GM12878 (cell line): ENCODE data around the gene SEMA4D. TPM values are rescaled to one million over a fixed set of nuclear protein-coding genes. Genes with fewer than 3 reads are reported as not detected.

Experiments used
- ATAC-seq: fragments of 200-7000 bp; cut with Tn5 transposase; 3 replicates; pipeline ENCODE4 v1.9.1; 2020; ENCODE audit warnings: mild to moderate bottlenecking, moderate library complexity
- BruUV-seq: library from RNA; stranded (reverse); fragments of 400-500 nt; replicated peaks from 2 replicates; lab custom pipeline; 2021; lab: Mats Ljungman, UMichigan
- CTCF ChIA-PET: fragments of 300-600 bp; sonication (Branson Sonifier 250); formaldehyde crosslinking; extraction: SDS; loops from one replicate; lab custom pipeline; 2021; ENCODE audit warnings: inconsistent platforms; lab: Yijun Ruan, JAX
- POLR2A ChIA-PET: fragments of 350-600 bp; formaldehyde crosslinking; extraction: SDS; loops from one replicate; lab custom pipeline; 2021; ENCODE audit warnings: inconsistent platforms; lab: Charles Lee
- RAD21 ChIA-PET: fragments of 300-600 bp; sonication (Branson Sonifier 250); formaldehyde crosslinking; loops from one replicate; lab custom pipeline; 2023; ENCODE audit warnings: antibody characterized with exemption; ENCODE audit not compliant: unreplicated experiment; lab: Charles Lee
- SMC1A ChIA-PET: fragments of 300-600 bp; sonication (Branson Sonifier 250); formaldehyde crosslinking; loops from one replicate; lab custom pipeline; 2023; ENCODE audit not compliant: unreplicated experiment, uncharacterized antibody; lab: Charles Lee
- DNase-seq: peaks from one replicate; pipeline ENCODE4 v3.0.0-alpha.2; 2011; ENCODE audit warnings: low read depth, low spot score
- FAIRE-seq: peaks from 3 replicates; lab custom pipeline; 2011; peaks lifted over from hg19 to GRCh38; lab: Jason Lieb, UNC
- H2AFZ ChIP-seq: 2 replicates; pipeline ENCODE4 v1.6.0; 2011; ENCODE audit warnings: low read depth, low read length, control low read depth; ENCODE audit not compliant: control insufficient read depth
- H3K27ac ChIP-seq: 2 replicates; pipeline ENCODE4 v1.5.1; 2011; ENCODE audit warnings: control low read depth; ENCODE audit not compliant: control insufficient read depth, insufficient read depth
- H3K27me3 ChIP-seq, 2 experiments: replicated peaks in 1 of 2; 2 replicates each; pipeline versions ENCODE4 v1.6.0 to v1.6.1; 2011; ENCODE audit warnings: low read length in 1 of 2; ENCODE audit not compliant: control insufficient read depth in 2 of 2, insufficient read depth in 2 of 2
- H3K36me3 ChIP-seq, 2 experiments: 2 replicates each; pipeline ENCODE4 v1.5.1; 2011; ENCODE audit warnings: low read length in 1 of 2; ENCODE audit not compliant: control insufficient read depth in 2 of 2, insufficient read depth in 2 of 2
- H3K4me1 ChIP-seq: 2 replicates; pipeline ENCODE4 v1.6.1; 2011; ENCODE audit warnings: mild to moderate bottlenecking, low read length, moderate library complexity, mixed read lengths; ENCODE audit not compliant: control insufficient read depth, insufficient read depth
- H3K4me2 ChIP-seq: 2 replicates; pipeline ENCODE4 v1.6.0; 2011; ENCODE audit warnings: control low read depth; ENCODE audit not compliant: control insufficient read depth, insufficient read depth
- H3K4me3 ChIP-seq: fragments of 200-600 bp; sonication (generic); 2 replicates; pipeline ENCODE4 v1.5.1; 2016
- H3K79me2 ChIP-seq: 2 replicates; pipeline ENCODE4 v1.6.0; 2011; ENCODE audit warnings: low read length; ENCODE audit not compliant: control insufficient read depth, insufficient read depth
- H3K9ac ChIP-seq: 2 replicates; pipeline ENCODE4 v1.8.0; 2011; ENCODE audit warnings: low read length, control low read depth, mixed read lengths; ENCODE audit not compliant: control insufficient read depth, insufficient read depth
- H3K9me3 ChIP-seq: replicated peaks from 3 replicates; pipeline ENCODE4 v1.5.1; 2011; ENCODE audit warnings: mild to moderate bottlenecking, low read length; ENCODE audit not compliant: control insufficient read depth, insufficient read depth
- H4K20me1 ChIP-seq: 2 replicates; pipeline ENCODE4 v1.6.0; 2011; ENCODE audit not compliant: control insufficient read depth, insufficient read depth
- BRCA1 ChIP-seq: IDR thresholded peaks from 2 replicates; pipeline ENCODE4 v1.6.1; 2011; ENCODE audit warnings: low read depth, low read length, improper control_type of control experiment
- DPF2 ChIP-seq: fragments of 450-650 bp; IDR thresholded peaks from 2 replicates; pipeline ENCODE4 v1.6.1; 2017; ENCODE audit warnings: mild to moderate bottlenecking
- E2F4 ChIP-seq: IDR thresholded peaks from 2 replicates; pipeline ENCODE4 v1.6.1; 2012; ENCODE audit warnings: low read depth, low read length, improper control_type of control experiment
- FOS ChIP-seq: IDR thresholded peaks from 3 replicates; pipeline ENCODE4 v1.6.1; 2011; ENCODE audit warnings: borderline replicate concordance; ENCODE audit not compliant: insufficient read length; ENCODE audit errors: extremely low read depth
- HDAC2 ChIP-seq: fragments of 200-600 bp; sonication (generic); IDR thresholded peaks from 2 replicates; pipeline ENCODE4 v1.6.1; 2017
- MYC ChIP-seq: IDR thresholded peaks from 2 replicates; pipeline ENCODE4 v1.6.1; 2011; ENCODE audit warnings: mild to moderate bottlenecking, low read length, moderate library complexity, inconsistent platforms; ENCODE audit not compliant: insufficient read depth, insufficient replicate concordance, insufficient read length, severe bottlenecking
- PKNOX1 ChIP-seq: fragments of 450-650 bp; IDR thresholded peaks from 2 replicates; pipeline ENCODE4 v1.6.1; 2016; ENCODE audit warnings: mild to moderate bottlenecking
- POLR2AphosphoS2 ChIP-seq: IDR thresholded peaks from 2 replicates; pipeline ENCODE4 v1.6.1; 2011; ENCODE audit warnings: low read depth, mild to moderate bottlenecking, low read length, improper control_type of control experiment, moderate library complexity
- RAD51 ChIP-seq: fragments of 450-650 bp; IDR thresholded peaks from 2 replicates; pipeline ENCODE4 v1.6.1; 2016; ENCODE audit warnings: moderate library complexity, mild to moderate bottlenecking, inconsistent platforms
- RBBP5 ChIP-seq: fragments of 200-600 bp; sonication (generic); conservative IDR thresholded peaks from 2 replicates; pipeline ENCODE4 v1.6.1; 2016
- SIX5 ChIP-seq: IDR thresholded peaks from 2 replicates; pipeline ENCODE4 v1.6.1; 2011; ENCODE audit warnings: mild to moderate bottlenecking, low read depth, low read length, moderate library complexity; ENCODE audit not compliant: severe bottlenecking
- SMC3 ChIP-seq: IDR thresholded peaks from 2 replicates; pipeline ENCODE4 v1.6.1; 2011; ENCODE audit warnings: low read length, improper control_type of control experiment, borderline replicate concordance
- STAT3 ChIP-seq: IDR thresholded peaks from 2 replicates; pipeline ENCODE4 v1.6.1; 2011; ENCODE audit warnings: low read depth, low read length, improper control_type of control experiment
- SUZ12 ChIP-seq: fragments of 200-600 bp; sonication (generic); IDR thresholded peaks from one replicate; pipeline ENCODE4 v1.6.1; 2018; ENCODE audit warnings: antibody characterized with exemption, mild to moderate bottlenecking; ENCODE audit not compliant: unreplicated experiment
- WGBS: methylation state at CpG from one replicate; pipeline ENCODE4 v1.1.6; 2016; ENCODE audit warnings: low lambda C conversion rate; ENCODE audit not compliant: insufficient replicate concordance, insufficient coverage; ENCODE audit errors: missing lambda C conversion rate; 5-methylcytosine and 5-hydroxymethylcytosine counted together
- in situ Hi-C: fragments of 300-500 bp; cut with MboI; formaldehyde crosslinking; loops from 9 replicates; pipeline ENCODE4 v1.14.3; 2018; ENCODE audit warnings: mixed read lengths
- intact Hi-C: fragments of 100-400 bp; cut with micrococcal nuclease; formaldehyde crosslinking; loops from one replicate; pipeline ENCODE4 v1.14.2; 2022; ENCODE audit not compliant: unreplicated experiment
- polyA plus RNA-seq, 11 experiments: library from polyadenylated mRNA; depleted of rRNA in 4 of 11; unstranded in 6 of 11; stranded (reverse) in 5 of 11; fragments of >200 nt; fragmentation: Nextera tagmentation in 4 of 11; fragmentation: Illumina TruSeq in 1 of 11; extraction: Ambion mirVana in 4 of 11; extraction: Trizol in 1 of 11; gene quantifications; 1 replicate in 1 of 11; 2 replicates in 10 of 11; pipeline versions ENCODE4 v1.2.1 to v1.2.3, GENCODE V29; 2011 to 2016; ENCODE audit warnings: inconsistent platforms in 2 of 11, missing spikeins in 2 of 11, low read depth in 1 of 11
- total RNA-seq, 4 experiments: library from RNA; depleted of rRNA in 3 of 4; stranded (reverse); fragments of >200 nt in 3 of 4; fragmentation: Illumina TruSeq in 1 of 4; extraction: Trizol in 1 of 4; gene quantifications; 2 replicates each; pipeline versions ENCODE4 v1.2.1 to v1.2.3, GENCODE V29; 2013 to 2021
- TF ChIP-seq, protein P1 (sequence below): fragments of 450-650 bp; IDR thresholded peaks from 2 replicates; pipeline ENCODE4 v1.6.1; 2016; ENCODE audit warnings: mild to moderate bottlenecking
- TF ChIP-seq, protein P2 (sequence below): IDR thresholded peaks from 2 replicates; pipeline ENCODE4 v1.6.1; 2011; ENCODE audit warnings: mild to moderate bottlenecking, low read depth, low read length, moderate library complexity; ENCODE audit not compliant: insufficient replicate concordance

SEMA4D gene
- total and polyA plus RNA-seq, 10 of the 15 experiments (the other 5 are each of a cell fraction or from before 2014, with no cell fraction given) = 15.1 to 136 (median 39.6) TPM

DNA sequence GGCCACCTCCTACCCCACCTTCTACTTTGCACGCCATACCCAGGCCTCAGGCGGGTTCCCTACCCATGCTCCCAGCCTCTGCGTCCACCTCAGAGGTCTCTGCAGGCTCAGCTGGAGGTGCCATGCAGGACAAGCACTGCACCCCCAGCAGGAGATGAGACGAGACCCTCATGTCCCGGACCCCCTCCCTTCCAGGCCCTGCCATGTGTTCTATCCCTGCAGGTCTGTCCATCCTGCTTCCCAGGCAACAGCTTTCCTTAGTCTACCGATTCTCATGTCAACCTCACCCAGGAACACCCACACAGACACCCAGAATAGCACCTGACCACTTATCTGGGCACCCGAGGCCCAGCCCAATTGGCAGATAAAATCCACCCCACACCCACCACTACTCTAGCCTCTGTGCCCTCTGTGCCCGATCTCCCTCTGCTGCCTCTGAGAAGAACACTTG lies 52.1 kb downstream of the SEMA4D start:
- POLR2A ChIA-PET = interaction anchor here (1.4 kb wide), 1 partner anchor 17 kb away, joined by 7 read pairs; no protein-coding TSS in a partner anchor
- no peak for FAIRE-seq
- CTCF ChIA-PET = interaction anchor here (1.0 to 1.6 kb wide), 2 partner anchors 17 to 103 kb away, joined by 3 to 5 read pairs; no protein-coding TSS in a partner anchor
- Histone ChIP-seq H2AFZ (no peak overlapping the region), H3K4me1 (peaks cover 46% of the 10 kb centered on the region), H3K9me3 (no peaks in the 10 kb centered on the region), H3K27ac (no peak overlapping the region), H3K79me2 (peaks cover 40% of the 10 kb centered on the region), H3K36me3 (peaks cover 18 to 20% of the 10 kb centered on the region in 2 experiments; a peak in 3 of 4 replicates), H3K9ac (no peak overlapping the region), H3K4me3 (no peak overlapping the region), H4K20me1 (no peaks in the 10 kb centered on the region), H3K4me2 (no peak overlapping the region), H3K27me3 (no peaks in the 10 kb centered on the region)
- ATAC-seq = no peak
- no TSS peak for BruUV-seq
- no peak for DNase-seq
- TF ChIP-seq, protein P1, sequence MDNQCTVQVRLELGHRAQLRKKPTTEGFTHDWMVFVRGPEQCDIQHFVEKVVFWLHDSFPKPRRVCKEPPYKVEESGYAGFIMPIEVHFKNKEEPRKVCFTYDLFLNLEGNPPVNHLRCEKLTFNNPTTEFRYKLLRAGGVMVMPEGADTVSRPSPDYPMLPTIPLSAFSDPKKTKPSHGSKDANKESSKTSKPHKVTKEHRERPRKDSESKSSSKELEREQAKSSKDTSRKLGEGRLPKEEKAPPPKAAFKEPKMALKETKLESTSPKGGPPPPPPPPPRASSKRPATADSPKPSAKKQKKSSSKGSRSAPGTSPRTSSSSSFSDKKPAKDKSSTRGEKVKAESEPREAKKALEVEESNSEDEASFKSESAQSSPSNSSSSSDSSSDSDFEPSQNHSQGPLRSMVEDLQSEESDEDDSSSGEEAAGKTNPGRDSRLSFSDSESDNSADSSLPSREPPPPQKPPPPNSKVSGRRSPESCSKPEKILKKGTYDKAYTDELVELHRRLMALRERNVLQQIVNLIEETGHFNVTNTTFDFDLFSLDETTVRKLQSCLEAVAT = no peak
- TF ChIP-seq SMC3 (no peak), BRCA1 (no peak), RBBP5 (no peak), DPF2 (no peak), POLR2AphosphoS2 (no peak), E2F4 (no peak), STAT3 (no peak), SIX5 (no peak), RAD51 (no peak), FOS (no peak), HDAC2 (no peak), SUZ12 (no peak), MYC (no peak), PKNOX1 (no peak)
- TF ChIP-seq, protein P2, sequence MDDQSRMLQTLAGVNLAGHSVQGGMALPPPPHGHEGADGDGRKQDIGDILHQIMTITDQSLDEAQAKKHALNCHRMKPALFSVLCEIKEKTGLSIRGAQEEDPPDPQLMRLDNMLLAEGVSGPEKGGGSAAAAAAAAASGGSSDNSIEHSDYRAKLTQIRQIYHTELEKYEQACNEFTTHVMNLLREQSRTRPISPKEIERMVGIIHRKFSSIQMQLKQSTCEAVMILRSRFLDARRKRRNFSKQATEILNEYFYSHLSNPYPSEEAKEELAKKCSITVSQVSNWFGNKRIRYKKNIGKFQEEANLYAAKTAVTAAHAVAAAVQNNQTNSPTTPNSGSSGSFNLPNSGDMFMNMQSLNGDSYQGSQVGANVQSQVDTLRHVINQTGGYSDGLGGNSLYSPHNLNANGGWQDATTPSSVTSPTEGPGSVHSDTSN = no peak
- SMC1A ChIA-PET = interaction anchor here (3.8 kb wide), 1 partner anchor 103 kb away, joined by 32 read pairs; no protein-coding TSS in a partner anchor
- intact Hi-C loops (no loop called here), in situ Hi-C loops (no loop called here)
- WGBS = 76% methylated on average over 8 of the region's 8 CpGs
- RAD21 ChIA-PET = no interaction called here
